UCSD-AML1 (cell line): ENCODE data around the gene KRTAP9-3.
"Not testable (repeated sequence)": the region's sequence is repeated elsewhere in the genome, so short reads cannot be mapped to it uniquely, and the experiment has no call there.

Experiments
- DNase-seq: peaks from one replicate; lab custom pipeline; 2025; ENCODE audit not compliant: unreplicated experiment; lab: John Stamatoyannopoulos, UW

The KRTAP9-3 gene

GRCh38 chr17:41232399-41233105 is at the start of gene KRTAP9-3:
TSS of gene KRTAP9-3 (plus strand) at chr17:41232449. CDS start at chr17:41232502, 53 bp downstream.
- not testable (repeated sequence) for DNase-seq

- no peak for DNase-seq
These were observed 47.7 kb upstream of the KRTAP9-3 start, which contains the start of gene KRTAP4-1 for GRCh38 chr17:41184480-41184961. TSS of gene KRTAP4-1 (minus strand) at chr17:41184911. CDS start at chr17:41184854, 57 bp downstream.

GRCh38 chr17:41185001-41185400 is 47.2 kb upstream of the KRTAP9-3 start:
- DNase-seq = no peak

- DNase-seq = no peak
These were observed 45.4 kb upstream of the KRTAP9-3 start for GRCh38 chr17:41186872-41187271.

DNA sequence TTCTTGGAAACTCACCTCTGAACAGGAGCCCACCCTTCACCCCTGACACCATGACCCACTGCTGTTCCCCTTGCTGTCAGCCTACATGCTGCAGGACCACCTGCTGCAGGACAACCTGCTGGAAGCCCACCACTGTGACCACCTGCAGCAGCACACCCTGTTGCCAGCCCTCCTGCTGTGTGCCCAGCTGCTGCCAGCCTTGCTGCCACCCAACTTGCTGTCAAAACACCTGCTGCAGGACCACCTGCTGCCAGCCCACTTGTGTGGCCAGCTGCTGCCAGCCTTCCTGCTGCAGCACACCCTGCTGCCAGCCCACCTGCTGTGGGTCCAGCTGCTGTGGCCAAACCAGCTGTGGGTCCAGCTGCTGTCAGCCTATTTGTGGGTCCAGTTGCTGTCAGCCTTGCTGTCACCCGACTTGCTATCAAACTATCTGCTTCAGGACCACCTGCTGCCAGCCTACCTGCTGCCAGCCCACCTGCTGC is 42.4 kb upstream of the KRTAP9-3 start, which contains the start of gene KRTAP9-1:
TSS of gene KRTAP9-1 (plus strand) at position 51 of the 482 bp plus-strand sequence. CDS start at position 51, 0 bp downstream.
- DNase-seq = not testable (repeated sequence)

GRCh38 chr17:41190328-41190727 is 41.9 kb upstream of the KRTAP9-3 start:
- no peak for DNase-seq

- DNase-seq = no peak
These were observed 36.2 kb upstream of the KRTAP9-3 start for GRCh38 chr17:41196068-41196467.

DNA sequence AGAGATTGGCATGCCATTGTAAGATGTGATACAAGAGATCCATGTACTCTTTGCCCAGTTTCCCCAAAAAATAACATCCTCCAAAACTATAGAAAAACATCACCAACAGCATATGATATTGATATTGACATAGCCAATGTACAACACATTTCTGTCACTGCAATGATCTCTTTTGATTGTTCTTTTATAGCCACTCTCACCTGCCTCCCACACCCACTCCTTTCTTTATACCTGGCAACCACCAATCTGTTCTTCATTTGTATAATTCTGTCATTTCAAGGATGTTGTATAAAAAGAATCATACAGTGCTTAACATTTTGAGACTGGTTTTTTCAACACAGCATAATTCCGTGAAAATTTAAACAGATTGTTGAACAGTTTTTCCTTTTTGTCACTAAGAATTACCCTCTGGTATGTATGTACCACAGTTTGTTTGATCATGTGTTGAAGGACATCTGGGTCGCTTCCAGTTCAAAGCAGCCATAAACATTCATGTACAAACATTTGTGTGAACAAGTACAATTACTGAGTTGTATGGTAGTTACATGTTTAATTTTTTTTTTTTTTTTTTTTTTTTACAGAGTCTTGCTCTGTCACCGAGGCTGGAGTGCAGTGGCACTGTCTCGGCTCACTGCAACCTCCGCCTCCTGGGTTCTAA is 32.7 kb upstream of the KRTAP9-3 start:
- DNase-seq = no peak

GRCh38 chr17:41211845-41212466 is 20.3 kb upstream of the KRTAP9-3 start:
- DNase-seq = no peak

- DNase-seq = no peak
These were observed 19.6 kb upstream of the KRTAP9-3 start for GRCh38 chr17:41212524-41213169.

GRCh38 chr17:41215681-41216080 is 16.6 kb upstream of the KRTAP9-3 start:
- DNase-seq = no peak

DNA sequence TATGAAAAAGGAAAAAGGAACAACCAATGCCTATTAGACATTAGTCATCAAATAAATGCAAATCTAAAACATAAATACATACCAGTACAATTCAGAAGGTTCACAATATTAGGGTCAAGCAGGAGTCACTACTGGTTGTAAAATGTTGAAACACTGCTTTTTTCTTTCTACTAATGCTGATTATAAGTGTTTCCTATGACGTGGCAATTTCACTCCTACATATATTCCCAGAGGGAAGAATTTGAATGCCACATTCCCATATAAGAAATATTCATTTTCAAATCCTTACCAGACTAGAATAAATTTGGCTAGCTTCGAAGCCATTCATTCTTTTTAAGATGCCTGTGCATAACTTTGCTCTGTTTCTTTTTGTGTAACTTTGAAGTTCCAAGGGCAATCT is 8.4 kb upstream of the KRTAP9-3 start:
- no peak for DNase-seq

GRCh38 chr17:41226051-41226450 is 6.2 kb upstream of the KRTAP9-3 start:
- DNase-seq = no peak

DNA sequence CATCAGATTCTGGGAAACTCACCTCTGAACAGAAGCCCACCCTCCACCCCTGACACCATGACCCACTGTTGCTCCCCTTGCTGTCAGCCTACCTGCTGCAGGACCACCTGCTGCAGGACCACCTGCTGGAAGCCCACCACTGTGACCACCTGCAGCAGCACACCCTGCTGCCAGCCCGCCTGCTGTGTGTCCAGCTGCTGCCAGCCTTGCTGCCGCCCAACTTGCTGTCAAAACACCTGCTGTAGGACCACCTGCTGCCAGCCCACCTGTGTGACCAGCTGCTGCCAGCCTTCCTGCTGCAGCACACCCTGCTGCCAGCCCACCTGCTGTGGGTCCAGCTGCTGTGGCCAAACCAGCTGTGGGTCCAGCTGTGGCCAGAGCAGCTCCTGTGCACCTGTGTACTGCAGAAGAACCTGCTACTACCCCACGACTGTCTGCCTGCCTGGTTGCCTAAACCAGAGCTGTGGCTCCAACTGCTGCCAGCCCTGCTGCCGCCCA is 5.6 kb upstream of the KRTAP9-3 start, which contains the start of gene KRTAP9-2:
TSS of gene KRTAP9-2 (plus strand) at position 51 of the 498 bp plus-strand sequence. CDS start at position 58, 7 bp downstream.
- not testable (repeated sequence) for DNase-seq

- no peak for DNase-seq
These were observed 2.2 kb upstream of the KRTAP9-3 start for GRCh38 chr17:41230094-41230493.

DNA sequence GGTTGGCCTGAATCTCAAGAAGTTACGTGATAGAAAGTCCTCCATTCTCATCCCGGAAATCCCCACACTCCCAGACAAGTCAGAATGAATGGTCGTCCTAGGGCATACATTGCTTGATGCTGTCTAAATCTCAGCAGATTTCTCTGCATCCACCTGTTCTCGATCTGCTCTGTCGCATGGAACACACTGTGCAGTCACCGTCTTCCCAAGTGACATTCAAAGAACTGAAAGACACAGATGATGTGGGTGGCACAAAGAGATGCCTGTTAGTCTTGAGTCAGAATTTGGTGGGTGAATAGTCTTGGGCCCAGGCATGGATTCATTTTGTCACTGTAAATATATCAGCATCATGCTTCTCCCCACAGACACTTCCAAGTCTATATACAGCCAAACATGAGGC is 518 bp upstream of the KRTAP9-3 start:
- no peak for DNase-seq

GRCh38 chr17:41237116-41237515 is 4.9 kb downstream of the KRTAP9-3 start:
- DNase-seq = not testable (repeated sequence)

- not testable (repeated sequence) for DNase-seq
These were observed 5.7 kb downstream of the KRTAP9-3 start, which contains the start of gene KRTAP9-8 for GRCh38 chr17:41237949-41238437. TSS of gene KRTAP9-8 (plus strand) at chr17:41237999. CDS start at chr17:41238052, 53 bp downstream.

GRCh38 chr17:41246995-41247787 is 14.9 kb downstream of the KRTAP9-3 start:
- not testable (repeated sequence) for DNase-seq
